GM23248 (cell line): ENCODE measurements around the gene CACNG4. TPM values are rescaled to one million over a fixed set of nuclear protein-coding genes. Genes with fewer than 3 reads are reported as not detected.

ENCODE experiments used
- DNase-seq: peaks from one replicate; pipeline ENCODE4 v3.0.0-alpha.2; 2015
- H2AFZ ChIP-seq: fragments of 200-600 bp; sonication (generic); 2 replicates; pipeline ENCODE4 v1.6.1; 2016; ENCODE audit warnings: antibody characterized with exemption
- H3F3A ChIP-seq: fragments of 200-600 bp; sonication (generic); 2 replicates; pipeline ENCODE4 v1.6.1; 2016; ENCODE audit warnings: mild to moderate bottlenecking, antibody characterized with exemption, mixed run types; ENCODE audit not compliant: insufficient read depth
- H3K27ac ChIP-seq: fragments of 200-600 bp; sonication (generic); 2 replicates; pipeline ENCODE4 v1.5.1; 2016; ENCODE audit warnings: mild to moderate bottlenecking
- H3K27me3 ChIP-seq: fragments of 200-600 bp; sonication (generic); replicated peaks from 2 replicates; pipeline ENCODE4 v1.6.1; 2016; ENCODE audit warnings: mild to moderate bottlenecking; ENCODE audit not compliant: insufficient read depth
- H3K36me3 ChIP-seq: fragments of 200-600 bp; sonication (generic); 2 replicates; pipeline ENCODE4 v1.6.1; 2016; ENCODE audit warnings: low read depth, mild to moderate bottlenecking
- H3K4me1 ChIP-seq: fragments of 200-600 bp; sonication (generic); 2 replicates; pipeline ENCODE4 v1.6.1; 2016; ENCODE audit warnings: mild to moderate bottlenecking; ENCODE audit not compliant: insufficient read depth
- H3K4me2 ChIP-seq: fragments of 200-600 bp; sonication (generic); one replicate; pipeline ENCODE4 v1.6.1; 2016; ENCODE audit warnings: mild to moderate bottlenecking; ENCODE audit not compliant: unreplicated experiment
- H3K4me3 ChIP-seq: fragments of 200-600 bp; sonication (generic); 2 replicates; pipeline ENCODE4 v1.5.1; 2016; ENCODE audit warnings: mild to moderate bottlenecking
- H3K79me2 ChIP-seq: fragments of 200-600 bp; sonication (generic); 2 replicates; pipeline ENCODE4 v1.6.1; 2016; ENCODE audit warnings: mild to moderate bottlenecking; ENCODE audit not compliant: insufficient read depth
- H3K9ac ChIP-seq: fragments of 200-600 bp; sonication (generic); 2 replicates; pipeline ENCODE4 v1.6.1; 2016; ENCODE audit warnings: mild to moderate bottlenecking
- H3K9me2 ChIP-seq: fragments of 200-600 bp; sonication (generic); 2 replicates; pipeline ENCODE4 v1.6.1; 2016; ENCODE audit warnings: mixed run types, mild to moderate bottlenecking, moderate library complexity; ENCODE audit not compliant: insufficient read depth
- H3K9me3 ChIP-seq: fragments of 200-600 bp; sonication (generic); one replicate; pipeline ENCODE4 v1.6.1; 2017; ENCODE audit warnings: low read depth
- H4K20me1 ChIP-seq: fragments of 200-600 bp; sonication (generic); 2 replicates; pipeline ENCODE4 v1.6.0; 2016; ENCODE audit not compliant: insufficient read depth
- EZH2 ChIP-seq: fragments of 200-600 bp; sonication (generic); IDR thresholded peaks from 2 replicates; pipeline ENCODE4 v1.6.1; 2018; ENCODE audit warnings: antibody characterized with exemption, mild to moderate bottlenecking; ENCODE audit not compliant: insufficient read depth, poor library complexity, severe bottlenecking
- EZH2phosphoT487 ChIP-seq: fragments of 200-600 bp; sonication (generic); IDR thresholded peaks from 2 replicates; pipeline ENCODE4 v1.6.1; 2018; ENCODE audit warnings: antibody characterized with exemption, moderate library complexity, mild to moderate bottlenecking, low read depth; ENCODE audit not compliant: insufficient read depth
- WGBS, 2 experiments: methylation state at CpG; one replicate each; pipeline ENCODE4 v1.1.6; 2015 to 2017; ENCODE audit warnings: low lambda C conversion rate in 2 of 2, low coverage in 1 of 2; ENCODE audit errors: missing lambda C conversion rate in 2 of 2; 5-methylcytosine and 5-hydroxymethylcytosine counted together
- in situ Hi-C: fragments of 300-500 bp; cut with MboI; formaldehyde crosslinking; loops from 2 replicates; pipeline ENCODE4 v1.15.0; 2020
- polyA plus RNA-seq: library from polyadenylated mRNA; unstranded; fragments of >200 nt; fragmentation: Nextera tagmentation; extraction: Ambion mirVana; gene quantifications from 2 replicates; pipeline ENCODE4 v1.2.1, GENCODE V29; 2016
- total RNA-seq: library from RNA; depleted of rRNA; stranded (reverse); fragments of >200 nt; shearing (Covaris generic); gene quantifications from 2 replicates; pipeline ENCODE4 v1.2.3, GENCODE V29; 2014

CACNG4 gene
- total and polyA plus RNA-seq, 2 experiments from 2014 or later, result not detected

DNA sequence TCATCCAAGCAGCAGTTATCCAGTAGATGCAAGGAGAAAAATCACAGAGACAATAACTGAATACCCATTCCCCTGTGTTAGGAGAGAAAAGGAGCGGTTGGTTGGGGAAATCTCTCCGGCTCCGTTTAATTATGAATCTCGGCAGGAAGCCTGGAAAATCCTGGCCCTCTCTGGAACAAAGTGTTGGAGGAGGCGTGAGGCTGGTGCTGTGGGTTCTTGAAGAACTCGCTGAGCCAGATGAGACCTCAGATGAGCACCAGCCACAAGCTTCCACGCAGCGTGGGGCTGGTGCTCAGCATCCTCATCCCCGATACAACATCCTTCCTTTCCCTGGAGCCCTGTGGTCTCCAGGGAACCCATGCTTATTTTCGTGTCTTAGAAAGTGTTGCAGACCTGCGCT lies 39.7 kb downstream of the CACNG4 start:
- H3K4me2 ChIP-seq, result no peak overlapping the region
- no peak overlapping the region for H3K27ac ChIP-seq
- H3K79me2 ChIP-seq, result no peaks in the 10 kb centered on the region
- in situ Hi-C loops, result no loop called here
- no peak overlapping the region for H2AFZ ChIP-seq
- H3K9me3 ChIP-seq, result no peaks in the 10 kb centered on the region
- no peaks in the 10 kb centered on the region for H4K20me1 ChIP-seq
- no peak overlapping the region for H3K4me3 ChIP-seq
- H3K4me1 ChIP-seq, result no peaks in the 10 kb centered on the region
- peaks cover 69% of the 10 kb centered on the region for H3K27me3 ChIP-seq
- no peak for DNase-seq
- WGBS, 2 experiments, result 34 to 40% methylated on average over 11 of the region's 11 CpGs
- H3F3A ChIP-seq, result no peaks in the 10 kb centered on the region
- no peaks in the 10 kb centered on the region for H3K36me3 ChIP-seq
- H3K9me2 ChIP-seq, result no peaks in the 10 kb centered on the region
- no peak for TF ChIP-seq EZH2phosphoT487
- no peak for TF ChIP-seq EZH2
- no peak overlapping the region for H3K9ac ChIP-seq

DNA sequence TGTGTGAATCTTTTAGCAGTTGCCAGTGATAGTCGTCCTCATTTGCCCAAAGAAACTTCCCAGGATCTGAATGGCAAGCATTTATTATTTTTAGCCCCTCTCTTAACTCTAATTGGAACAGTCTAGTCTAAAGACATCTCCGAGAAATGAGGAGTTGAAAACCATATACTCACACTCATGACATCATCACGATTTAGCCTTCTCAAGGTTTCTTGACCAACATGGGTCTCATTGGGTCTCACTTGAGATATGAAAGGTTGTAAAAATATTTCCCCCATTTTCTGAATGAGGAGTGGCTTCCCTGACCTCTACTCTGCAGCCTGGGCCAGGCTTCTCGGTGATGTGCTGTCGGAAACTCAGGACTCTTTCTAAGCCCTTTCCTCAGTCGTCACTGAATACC lies 42.8 kb downstream of the CACNG4 start:
- Histone ChIP-seq H3K4me2 (no peak overlapping the region), H3K27me3 (peaks cover 64% of the 10 kb centered on the region), H3K79me2 (no peaks in the 10 kb centered on the region), H2AFZ (no peak overlapping the region), H3K9me2 (no peaks in the 10 kb centered on the region), H3K36me3 (no peaks in the 10 kb centered on the region), H3K27ac (no peak overlapping the region), H4K20me1 (no peaks in the 10 kb centered on the region), H3K4me1 (no peaks in the 10 kb centered on the region), H3K9me3 (no peaks in the 10 kb centered on the region), H3K4me3 (no peak overlapping the region), H3K9ac (no peak overlapping the region), H3F3A (no peaks in the 10 kb centered on the region)
- WGBS, 2 experiments, result 49 to 50% methylated on average over 6 of the region's 6 CpGs
- in situ Hi-C loops, result no loop called here
- TF ChIP-seq EZH2, result no peak
- no peak for TF ChIP-seq EZH2phosphoT487
- DNase-seq, result no peak

DNA sequence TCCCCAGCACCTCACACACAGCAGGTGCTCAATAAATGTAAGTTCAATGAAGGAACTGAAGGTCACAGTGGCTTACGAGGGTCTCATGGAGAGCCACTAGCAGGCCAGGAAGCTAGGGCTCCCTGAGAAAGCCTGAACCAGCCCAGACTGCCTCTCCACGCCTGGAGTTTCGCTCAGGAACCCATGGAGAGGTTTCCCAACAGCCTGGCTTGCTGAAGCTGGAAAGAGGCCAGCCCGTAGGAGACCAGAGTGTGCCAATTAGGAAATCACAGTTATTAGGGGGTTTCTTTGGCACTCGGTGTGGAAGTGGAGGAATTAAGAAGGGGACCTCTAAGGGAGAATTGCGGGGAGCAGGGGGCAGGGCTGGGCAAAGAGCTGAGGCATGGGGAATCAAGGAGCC lies 43.6 kb downstream of the CACNG4 start:
- in situ Hi-C loops, result no loop called here
- peaks cover 58% of the 10 kb centered on the region for H3K27me3 ChIP-seq
- WGBS, 2 experiments, result 29 to 39% methylated on average over 6 of the region's 6 CpGs

DNA sequence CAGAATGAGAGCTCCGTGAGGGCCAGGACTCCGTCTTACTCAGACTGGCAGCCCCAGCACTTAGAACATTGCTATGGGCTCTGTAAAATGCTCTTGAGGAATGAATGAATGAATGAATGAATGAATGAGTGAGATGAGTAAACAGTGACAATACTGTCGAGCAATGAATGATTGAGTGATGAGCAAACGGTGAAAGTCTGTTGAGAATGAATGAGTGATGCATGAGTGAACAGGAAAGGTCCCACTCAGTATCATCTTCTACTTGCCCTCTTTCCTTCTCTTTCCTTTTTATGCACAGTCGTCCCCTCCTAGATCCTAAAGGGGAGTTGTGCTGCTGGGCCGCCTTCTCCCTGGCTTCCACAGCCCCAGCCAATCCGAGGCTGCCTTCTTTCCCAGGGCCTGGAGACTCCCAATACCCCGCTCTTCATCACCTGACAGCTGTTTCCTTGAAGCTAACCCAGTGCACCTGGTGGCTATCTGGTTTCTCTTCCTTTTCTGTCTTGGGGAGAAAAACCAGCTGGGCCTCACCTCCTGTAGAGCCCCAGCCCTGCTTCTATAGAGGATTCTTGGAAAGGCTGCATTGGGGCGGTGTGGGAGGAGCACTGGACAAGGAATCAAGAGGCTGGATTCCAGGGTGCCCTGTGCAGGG lies 47.1 kb downstream of the CACNG4 start:
- in situ Hi-C loops, result no loop called here
- Histone ChIP-seq H3K9ac (no peak overlapping the region), H3K4me1 (no peaks in the 10 kb centered on the region), H3F3A (no peaks in the 10 kb centered on the region), H3K9me3 (no peaks in the 10 kb centered on the region), H4K20me1 (no peaks in the 10 kb centered on the region), H3K4me2 (no peak overlapping the region), H2AFZ (no peak overlapping the region), H3K36me3 (no peaks in the 10 kb centered on the region), H3K4me3 (no peak overlapping the region), H3K27me3 (peaks cover 39% of the 10 kb centered on the region), H3K9me2 (no peaks in the 10 kb centered on the region), H3K27ac (no peak overlapping the region), H3K79me2 (no peaks in the 10 kb centered on the region)
- TF ChIP-seq EZH2phosphoT487 (no peak), EZH2 (no peak)
- no peak for DNase-seq
- 41 to 42% methylated on average over 9 of the region's 9 CpGs for WGBS, 2 experiments

More for the DNA sequence above, 43.6 kb downstream of the CACNG4 start:
- Histone ChIP-seq H2AFZ (no peak overlapping the region), H3K9ac (no peak overlapping the region), H3K9me3 (no peaks in the 10 kb centered on the region), H3K27ac (no peak overlapping the region), H3K79me2 (no peaks in the 10 kb centered on the region), H3F3A (no peaks in the 10 kb centered on the region), H3K4me1 (no peaks in the 10 kb centered on the region), H4K20me1 (no peaks in the 10 kb centered on the region), H3K4me2 (no peak overlapping the region), H3K36me3 (no peaks in the 10 kb centered on the region), H3K9me2 (no peaks in the 10 kb centered on the region), H3K4me3 (no peak overlapping the region)
- TF ChIP-seq EZH2, result no peak
- no peak for TF ChIP-seq EZH2phosphoT487
- DNase-seq, result no peak
